NT2/D1 (cell line): ENCODE results near the gene FHOD3.

ENCODE experiments used
- SUZ12 ChIP-seq: IDR thresholded peaks from 2 replicates; pipeline ENCODE4 v1.6.1; 2011; ENCODE audit not compliant: insufficient read length, insufficient read depth; ENCODE audit errors: extremely low read depth
- YY1 ChIP-seq: IDR thresholded peaks from 2 replicates; pipeline ENCODE4 v1.6.1; 2011; ENCODE audit not compliant: insufficient read length, insufficient read depth
- ZNF274 ChIP-seq: IDR thresholded peaks from 2 replicates; pipeline ENCODE4 v1.6.1; 2011; ENCODE audit warnings: mild to moderate bottlenecking, low read depth, low read length

- TF ChIP-seq YY1 = no peak
- no peak for TF ChIP-seq ZNF274
- no peak for TF ChIP-seq SUZ12
These were observed 303.8 kb downstream of the FHOD3 start for GRCh38 chr18:36601316-36601715.
